Right ventricle myocardium superior (tissue), 1 donor: ENCODE results near the gene RBM4B. TPM values are rescaled to one million over a fixed set of nuclear protein-coding genes. Genes with fewer than 3 reads are reported as not detected.
"Not testable (repeated sequence)": the region's sequence is repeated elsewhere in the genome, so short reads cannot be mapped to it uniquely, and the experiment has no call there.

Source experiments
- ATAC-seq: fragments of 200-7000 bp; cut with Tn5 transposase; one replicate; pipeline ENCODE4 v1.9.1; 2020; ENCODE audit warnings: mild to moderate bottlenecking; ENCODE audit not compliant: poor library complexity
- DNase-seq: peaks from one replicate; pipeline ENCODE4 v3.0.0-alpha.2; 2020
- intact Hi-C: fragments of 100-400 bp; cut with DNase I; formaldehyde crosslinking; loops from one replicate; pipeline ENCODE4 v1.11.2; 2022
- long read RNA-seq: library from polyadenylated mRNA; unstranded; transcript quantifications from one replicate; pipeline ENCODE4 v2.0.0, GENCODE V29; 2021
- total RNA-seq: library from RNA; stranded (reverse); fragmentation: NEBNext Ultra II Directional; extraction: Animal tissue kit (Norgen Biotek cat#: 25700); gene quantifications from one replicate; pipeline ENCODE4 v1.2.1, GENCODE V29; 2021
- donor health status: DM: no; HTN: yes; CAD: no; lungs with severe emphysema.

Gene RBM4B
- 11.2 TPM for total RNA-seq
- long read RNA-seq, transcript RBM4B-206 (2 exons, 1,646 nt), result minor isoform, 5 of 29 reads
- long read RNA-seq, transcript RBM4B-201 (4 exons, 1,840 nt), result major isoform, 16 of 29 reads
- long read RNA-seq, partial matches to known transcripts, result 3 of 29 reads
- long read RNA-seq, other reads (novel, unspliced or antisense), result 5 of 29 reads

- DNase-seq, result peak; percentile 99
- intact Hi-C loops, result loop anchor here (2.0 to 5.0 kb wide), 3 partner anchors 35 to 269 kb away; no protein-coding TSS in a partner anchor
- peak; percentile 98 for ATAC-seq
These were observed at the start of gene RBM4B for GRCh38 chr11:66677599-66678375. Gene RBM4B (minus strand): TSS chr11:66677887. CDS start chr11:66677079, 808 bp downstream.

GRCh38 chr11:66725647-66726046 is 48.0 kb upstream of the RBM4B start:
- ATAC-seq (no peak), DNase-seq (no peak)
- intact Hi-C loops, result no loop called here

GRCh38 chr11:66725114-66725513 is 47.4 kb upstream of the RBM4B start:
- DNase-seq (no peak), ATAC-seq (no peak)
- intact Hi-C loops, result no loop called here

- intact Hi-C loops, ATAC-seq, DNase-seq: not testable (repeated sequence)
These were observed 46.5 kb upstream of the RBM4B start for GRCh38 chr11:66724167-66724566.

GRCh38 chr11:66723693-66724092 is 46.0 kb upstream of the RBM4B start:
- ATAC-seq, result no peak
- DNase-seq, result no peak
- intact Hi-C loops, result no loop called here

GRCh38 chr11:66722745-66723651 is 45.3 kb upstream of the RBM4B start:
- intact Hi-C loops, result no loop called here
- no peak for ATAC-seq
- DNase-seq, result no peak

- intact Hi-C loops, result no loop called here
- ATAC-seq (no peak), DNase-seq (no peak)
These were observed 44.3 kb upstream of the RBM4B start for GRCh38 chr11:66721939-66722338.

GRCh38 chr11:66720899-66721470 is 43.3 kb upstream of the RBM4B start:
- DNase-seq (no peak), ATAC-seq (no peak)

GRCh38 chr11:66720223-66720898 is 42.7 kb upstream of the RBM4B start:
- no peak for DNase-seq
- ATAC-seq, result no peak
- intact Hi-C loops, result no loop called here

More at GRCh38 chr11:66720899-66721470, 43.3 kb upstream of the RBM4B start:
- intact Hi-C loops, result no loop called here

GRCh38 chr11:66719111-66719872 is 41.6 kb upstream of the RBM4B start:
- no peak for ATAC-seq

GRCh38 chr11:66718320-66718971 is 40.8 kb upstream of the RBM4B start:
- no peak for ATAC-seq
- DNase-seq, result no peak
- intact Hi-C loops, result no loop called here

More at GRCh38 chr11:66719111-66719872, 41.6 kb upstream of the RBM4B start:
- intact Hi-C loops, result no loop called here
- DNase-seq, result no peak

- intact Hi-C loops, result no loop called here
- no peak for DNase-seq
- no peak for ATAC-seq
These were observed 40.2 kb upstream of the RBM4B start for GRCh38 chr11:66717925-66718319.

GRCh38 chr11:66716996-66717395 is 39.3 kb upstream of the RBM4B start:
- DNase-seq (no peak), ATAC-seq (no peak)
- intact Hi-C loops, result no loop called here

- DNase-seq, result no peak
These were observed 37.8 kb upstream of the RBM4B start for GRCh38 chr11:66715346-66716085.

GRCh38 chr11:66713746-66714480 is 36.2 kb upstream of the RBM4B start:
- intact Hi-C loops, result no loop called here
- ATAC-seq, result no peak
- no peak for DNase-seq

More at GRCh38 chr11:66715346-66716085, 37.8 kb upstream of the RBM4B start:
- intact Hi-C loops, result no loop called here
- no peak for ATAC-seq

- ATAC-seq (no peak), DNase-seq (no peak)
- intact Hi-C loops, result no loop called here
These were observed 32.8 kb upstream of the RBM4B start for GRCh38 chr11:66710384-66710930.
